ENCODE measurements around the gene JAKMIP1. TPM values are rescaled to one million over a fixed set of nuclear protein-coding genes. Genes with fewer than 3 reads are reported as not detected.

Gene JAKMIP1
- total RNA-seq, 6 donors from 2014 or later: 0.40 to 6.8 (median 1.0) TPM

DNA sequence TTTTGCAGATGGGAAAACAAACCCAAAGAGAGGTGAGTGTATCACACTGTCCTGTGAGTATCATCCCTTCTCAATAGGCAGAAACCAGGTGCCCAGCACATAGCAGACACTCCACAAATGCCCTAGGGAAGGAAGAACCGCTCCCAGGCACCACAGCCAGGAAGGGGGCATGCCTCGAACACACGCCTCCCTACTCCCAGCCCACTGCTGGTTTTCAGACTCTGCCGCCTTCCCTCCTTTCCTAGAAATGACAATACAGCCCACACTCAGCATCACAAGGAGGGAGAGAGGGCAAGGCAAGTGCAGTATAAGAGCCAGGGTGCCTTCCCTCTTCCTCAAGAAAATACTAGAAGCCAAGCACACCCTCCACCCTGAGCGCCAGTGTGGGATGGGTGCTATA, 16.2 kb downstream of the JAKMIP1 start:
- Histone ChIP-seq H3K4me3 (no peak overlapping the region), H3K27ac (no peak overlapping the region), H3K9me3 (peaks cover 0 to 19% (median 2%) of the 10 kb centered on the region in 4 donors), H3K27me3 (no peaks in the 10 kb centered on the region), H3K36me3 (no peaks in the 10 kb centered on the region), H3K4me1 (no peaks in the 10 kb centered on the region)
- DNase-seq (no peak), ATAC-seq (ENCODE audit: low FRiP score in 2 of 2) (no peak)
- TF ChIP-seq EP300 (IDR thresholded peaks at IDR 0.05) (no peak), POLR2AphosphoS5 (IDR thresholded peaks at IDR 0.05) (no peak), POLR2A (IDR thresholded peaks at IDR 0.05) (no peak)
- TF ChIP-seq, protein P1, sequence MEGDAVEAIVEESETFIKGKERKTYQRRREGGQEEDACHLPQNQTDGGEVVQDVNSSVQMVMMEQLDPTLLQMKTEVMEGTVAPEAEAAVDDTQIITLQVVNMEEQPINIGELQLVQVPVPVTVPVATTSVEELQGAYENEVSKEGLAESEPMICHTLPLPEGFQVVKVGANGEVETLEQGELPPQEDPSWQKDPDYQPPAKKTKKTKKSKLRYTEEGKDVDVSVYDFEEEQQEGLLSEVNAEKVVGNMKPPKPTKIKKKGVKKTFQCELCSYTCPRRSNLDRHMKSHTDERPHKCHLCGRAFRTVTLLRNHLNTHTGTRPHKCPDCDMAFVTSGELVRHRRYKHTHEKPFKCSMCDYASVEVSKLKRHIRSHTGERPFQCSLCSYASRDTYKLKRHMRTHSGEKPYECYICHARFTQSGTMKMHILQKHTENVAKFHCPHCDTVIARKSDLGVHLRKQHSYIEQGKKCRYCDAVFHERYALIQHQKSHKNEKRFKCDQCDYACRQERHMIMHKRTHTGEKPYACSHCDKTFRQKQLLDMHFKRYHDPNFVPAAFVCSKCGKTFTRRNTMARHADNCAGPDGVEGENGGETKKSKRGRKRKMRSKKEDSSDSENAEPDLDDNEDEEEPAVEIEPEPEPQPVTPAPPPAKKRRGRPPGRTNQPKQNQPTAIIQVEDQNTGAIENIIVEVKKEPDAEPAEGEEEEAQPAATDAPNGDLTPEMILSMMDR (IDR thresholded peaks at IDR 0.05): no peak
- 77 to 85% methylated on average over 4 to 5 of the region's 5 CpGs for WGBS, 2 donors

DNA sequence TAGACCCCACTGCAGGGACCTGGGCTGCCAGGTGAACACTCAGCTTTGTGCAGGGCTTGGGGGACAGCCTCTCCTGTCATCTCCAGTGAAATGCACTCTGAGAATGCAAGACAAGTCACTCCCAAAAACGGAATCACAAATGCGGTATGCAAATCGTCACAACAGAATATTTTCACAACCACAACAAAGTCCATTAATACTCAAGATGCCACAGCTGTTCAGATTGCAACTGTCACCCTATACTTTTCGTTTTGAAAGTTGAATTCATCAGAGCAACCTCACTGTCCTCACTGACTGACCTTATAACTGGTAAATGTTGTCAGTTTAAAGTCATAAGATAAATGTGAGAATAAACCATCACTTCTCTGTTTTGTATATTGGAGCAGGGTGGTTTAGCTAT, 16.6 kb downstream of the JAKMIP1 start:
- Histone ChIP-seq H3K36me3 (no peaks in the 10 kb centered on the region), H3K4me1 (no peaks in the 10 kb centered on the region), H3K9me3 (peaks cover 0 to 19% (median 2%) of the 10 kb centered on the region in 4 donors), H3K4me3 (no peak overlapping the region), H3K27me3 (no peaks in the 10 kb centered on the region), H3K27ac (no peak overlapping the region)
- no peak for ATAC-seq (ENCODE audit: low FRiP score in 2 of 2)
- TF ChIP-seq, protein P1 (IDR thresholded peaks at IDR 0.05): no peak
- TF ChIP-seq POLR2AphosphoS5 (IDR thresholded peaks at IDR 0.05) (no peak), EP300 (IDR thresholded peaks at IDR 0.05) (no peak), POLR2A (IDR thresholded peaks at IDR 0.05) (no peak)
- WGBS, 2 donors: 73 to 80% methylated on average over 4 of the region's 4 CpGs
- no peak for DNase-seq

DNA sequence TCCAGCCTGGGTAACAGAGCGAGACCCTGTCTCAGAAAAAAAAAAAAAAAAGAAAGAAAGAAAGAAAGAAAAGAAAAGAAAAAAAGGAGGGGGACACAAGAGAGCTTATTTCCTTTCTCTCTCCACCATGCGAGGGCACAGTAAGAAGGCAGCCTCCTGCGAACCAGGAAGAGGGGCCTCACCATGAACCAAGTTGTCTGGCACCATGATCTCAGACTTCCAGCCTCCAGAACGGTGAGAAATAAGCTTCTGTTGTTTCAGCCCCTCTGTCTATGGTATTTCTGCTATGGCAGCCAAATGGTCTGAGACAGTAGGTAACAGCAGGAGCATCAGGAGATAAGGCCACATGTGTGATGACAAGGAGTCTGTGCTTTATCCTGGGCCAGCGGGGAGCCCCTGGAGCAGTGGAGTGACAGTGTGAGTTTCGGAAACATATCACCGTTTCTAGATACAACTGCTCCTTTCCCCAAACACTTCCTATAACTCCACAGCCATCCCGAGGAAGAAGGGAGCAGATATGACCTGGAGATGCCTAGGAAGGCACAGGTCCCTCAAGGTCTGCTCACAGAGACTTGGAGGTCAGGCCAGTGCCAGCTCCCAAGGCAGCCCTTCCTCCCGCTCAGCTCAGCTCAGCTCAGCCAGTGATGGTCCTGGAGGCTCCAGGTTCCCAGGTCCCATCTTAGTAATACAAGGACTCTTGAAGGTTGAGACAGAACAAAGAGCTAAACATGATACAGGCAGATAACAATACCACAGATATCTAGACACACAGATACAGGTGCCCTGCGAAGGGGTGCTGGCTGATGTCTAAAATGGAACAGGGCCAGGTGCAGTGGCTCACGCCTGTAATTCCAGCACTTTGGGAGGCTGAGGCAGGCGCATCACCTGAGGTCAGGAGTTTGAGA, 17.7 kb downstream of the JAKMIP1 start:
- TF ChIP-seq EP300 (IDR thresholded peaks at IDR 0.05) (no peak), POLR2A (IDR thresholded peaks at IDR 0.05) (no peak)

DNA sequence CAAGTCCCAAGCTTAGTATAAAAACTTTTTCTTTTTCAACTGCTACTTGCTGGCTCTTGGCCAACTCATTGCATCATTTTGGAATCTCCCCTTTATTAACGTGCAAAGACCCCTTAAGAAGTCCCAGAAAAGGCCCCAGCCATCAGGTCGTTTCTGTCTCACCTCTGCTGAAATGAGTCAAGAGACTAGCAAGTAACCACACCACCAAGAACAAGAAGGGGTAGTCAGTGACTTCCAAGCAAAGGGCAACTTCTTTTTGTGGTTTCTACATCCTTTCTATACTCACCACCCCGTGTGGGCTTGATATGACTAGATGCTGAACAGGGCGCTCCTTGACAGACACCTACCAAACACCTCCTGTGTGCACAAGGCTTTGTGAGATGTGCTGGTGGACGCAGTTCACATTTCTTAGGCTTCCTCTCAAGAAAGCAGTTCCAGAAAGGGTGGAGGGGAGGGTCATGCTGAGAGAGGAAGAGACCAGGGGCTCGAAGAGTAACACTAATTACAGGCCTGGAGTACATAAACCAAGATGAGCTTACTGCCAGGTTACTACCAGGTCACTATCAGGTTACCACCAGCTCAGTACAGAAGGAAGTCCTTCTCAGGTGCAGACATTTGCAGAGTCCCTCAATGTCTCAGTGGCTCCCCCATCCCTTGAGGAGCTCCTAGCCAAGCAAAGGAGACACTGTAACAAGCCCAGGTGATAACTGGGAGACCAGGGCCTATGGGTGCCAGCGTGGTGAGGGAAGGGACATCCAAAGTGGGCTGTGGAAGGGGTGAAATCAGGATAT, 19.3 kb downstream of the JAKMIP1 start:
- H3K27ac ChIP-seq: peak overlapping the region in 1 of 4 donors; percentile 21
- H3K27me3 ChIP-seq: no peaks in the 10 kb centered on the region
- H3K9me3 ChIP-seq: peaks cover 0 to 4% (median 1%) of the 10 kb centered on the region in 4 donors
- H3K4me1 ChIP-seq: peaks cover 0 to 3% (median 0%) of the 10 kb centered on the region in 4 donors
- DNase-seq (no peak), ATAC-seq (ENCODE audit: low FRiP score in 2 of 2) (no peak)
- no peak overlapping the region for H3K4me3 ChIP-seq
- no peak for TF ChIP-seq POLR2AphosphoS5 (IDR thresholded peaks at IDR 0.05)
- no peak for TF ChIP-seq POLR2A (IDR thresholded peaks at IDR 0.05)
- TF ChIP-seq EP300 (IDR thresholded peaks at IDR 0.05): no peak
- TF ChIP-seq, protein P1 (IDR thresholded peaks at IDR 0.05): no peak
- 59% methylated on average over 7 of the region's 7 CpGs for WGBS, 2 donors
- H3K36me3 ChIP-seq: no peaks in the 10 kb centered on the region

More for the DNA sequence above, 17.7 kb downstream of the JAKMIP1 start:
- Histone ChIP-seq H3K9me3 (peaks cover 0 to 18% (median 2%) of the 10 kb centered on the region in 4 donors), H3K27me3 (no peaks in the 10 kb centered on the region), H3K4me3 (no peak overlapping the region), H3K27ac (no peak overlapping the region), H3K36me3 (no peaks in the 10 kb centered on the region), H3K4me1 (peaks cover 0 to 3% (median 0%) of the 10 kb centered on the region in 4 donors)
- WGBS, 2 donors: 62 to 71% methylated on average over 12 of the region's 12 CpGs
- ATAC-seq (ENCODE audit: low FRiP score in 2 of 2): no peak
- DNase-seq: no peak

DNA sequence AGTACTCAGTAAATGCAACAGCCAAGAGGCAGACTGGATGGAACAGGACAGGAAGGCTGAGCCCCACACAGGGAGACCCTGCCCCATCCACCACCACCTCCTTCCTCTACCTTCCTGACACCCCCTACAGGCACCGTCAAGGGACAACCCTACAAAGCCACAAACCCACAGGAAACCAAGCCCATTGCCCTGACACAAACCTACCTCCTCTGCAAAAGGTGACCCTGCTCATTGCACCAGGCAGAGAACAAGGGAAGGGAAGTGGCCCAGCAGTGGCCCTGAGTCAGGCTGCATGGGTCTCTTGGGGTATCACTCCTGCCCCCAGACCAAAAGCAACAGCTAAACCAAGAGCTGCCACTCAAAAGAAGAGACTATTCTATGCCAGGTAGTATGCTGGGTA, 21.0 kb downstream of the JAKMIP1 start:
- no peak for DNase-seq

More for the DNA sequence above, 21.0 kb downstream of the JAKMIP1 start:
- TF ChIP-seq, protein P1 (IDR thresholded peaks at IDR 0.05): no peak
- TF ChIP-seq EP300 (IDR thresholded peaks at IDR 0.05) (no peak), POLR2AphosphoS5 (IDR thresholded peaks at IDR 0.05) (peak in 1 of 2 donors; percentile 21)
- 29 to 59% methylated on average over 1 of the region's 1 CpG for WGBS, 2 donors
- ATAC-seq (ENCODE audit: low FRiP score in 2 of 2): no peak
- H3K27me3 ChIP-seq: no peaks in the 10 kb centered on the region
- H3K27ac ChIP-seq: no peak overlapping the region
- no peaks in the 10 kb centered on the region for H3K36me3 ChIP-seq
- H3K9me3 ChIP-seq: peaks cover 0 to 4% (median 0%) of the 10 kb centered on the region in 4 donors
- H3K4me1 ChIP-seq: peaks cover 0 to 3% (median 0%) of the 10 kb centered on the region in 4 donors
- no peak overlapping the region for H3K4me3 ChIP-seq

Measured in upper lobe of left lung (tissue), 6 donors.